Cardiac muscle cell (in vitro differentiated cells and primary cell): Measurements from ENCODE around the gene NFE2L2. TPM values are rescaled to one million over a fixed set of nuclear protein-coding genes. Genes with fewer than 3 reads are reported as not detected.

ENCODE experiments used
- DNase-seq, 2 donors: peaks; one replicate each; pipeline versions ENCODE4 v3.0.0 to v3.0.0-alpha.2; 2010 to 2017; ENCODE audit warnings: low read depth in 1 of 2, low spot score in 1 of 2
- H3K27ac ChIP-seq: fragments of 200-600 bp; sonication (generic); 2 replicates; pipeline ENCODE4 v1.5.1; 2016
- H3K27me3 ChIP-seq: fragments of 200-600 bp; sonication (generic); 2 replicates; pipeline ENCODE4 v1.6.0; 2016; ENCODE audit warnings: control low read depth
- H3K36me3 ChIP-seq: fragments of 200-600 bp; sonication (generic); 2 replicates; pipeline ENCODE4 v1.5.1; 2016; ENCODE audit warnings: control low read depth
- H3K4me1 ChIP-seq: fragments of 200-600 bp; sonication (generic); 2 replicates; pipeline ENCODE4 v1.8.1; 2017; ENCODE audit warnings: low read depth, mild to moderate bottlenecking, mixed run types
- H3K4me3 ChIP-seq: fragments of 200-600 bp; sonication (generic); 2 replicates; pipeline ENCODE4 v1.5.1; 2016; ENCODE audit warnings: mild to moderate bottlenecking
- H3K9me3 ChIP-seq: fragments of 200-600 bp; sonication (generic); 2 replicates; pipeline ENCODE4 v1.5.1; 2017; ENCODE audit warnings: low read depth, mild to moderate bottlenecking, control low read depth
- CTCF ChIP-seq: IDR thresholded peaks from 2 replicates; pipeline ENCODE4 v1.5.1; 2012; ENCODE audit warnings: low read depth, mild to moderate bottlenecking, low read length
- polyA plus RNA-seq: library from polyadenylated mRNA; unstranded; fragments of >200 nt; fragmentation: Nextera tagmentation; extraction: Ambion mirVana; gene quantifications from 2 replicates; pipeline ENCODE4 v1.2.1, GENCODE V29; 2016
- total RNA-seq: library from RNA; depleted of rRNA; stranded (reverse); fragments of >200 nt; gene quantifications from 2 replicates; pipeline ENCODE4 v1.2.3, GENCODE V29; 2016

The NFE2L2 gene
- total and polyA plus RNA-seq, 2 experiments from 2014 or later: 70.0 to 90.5 TPM

- H3K36me3 ChIP-seq: peaks cover 3% of the 10 kb centered on the region
- no peak overlapping the region for H3K27ac ChIP-seq
- H3K9me3 ChIP-seq: no peaks in the 10 kb centered on the region
- no peak overlapping the region for H3K4me3 ChIP-seq
- H3K27me3 ChIP-seq: no peaks in the 10 kb centered on the region
- no peak for TF ChIP-seq CTCF
- no peak for DNase-seq
- peaks cover 18% of the 10 kb centered on the region for H3K4me1 ChIP-seq
These were observed 25.5 kb downstream of the NFE2L2 start for GRCh38 chr2:177239053-177239452.

- H3K27me3 ChIP-seq: no peaks in the 10 kb centered on the region
- TF ChIP-seq CTCF: no peak
- no peak overlapping the region for H3K27ac ChIP-seq
- no peaks in the 10 kb centered on the region for H3K9me3 ChIP-seq
- DNase-seq: no peak
- no peak overlapping the region for H3K4me3 ChIP-seq
- H3K36me3 ChIP-seq: peaks cover 13% of the 10 kb centered on the region
- H3K4me1 ChIP-seq: peaks cover 18% of the 10 kb centered on the region
These were observed 26.6 kb downstream of the NFE2L2 start for GRCh38 chr2:177237932-177238331.

GRCh38 chr2:177235855-177236437 is 28.6 kb downstream of the NFE2L2 start:
- peak overlapping the region; percentile 56 for H3K27ac ChIP-seq
- peak in 1 of 2 donors; percentile 32 for DNase-seq

GRCh38 chr2:177234267-177234666 is 30.3 kb downstream of the NFE2L2 start:
- DNase-seq: no peak
- H3K4me3 ChIP-seq: no peak overlapping the region
- H3K9me3 ChIP-seq: no peaks in the 10 kb centered on the region
- H3K36me3 ChIP-seq: peaks cover 42% of the 10 kb centered on the region
- no peaks in the 10 kb centered on the region for H3K27me3 ChIP-seq
- H3K4me1 ChIP-seq: peaks cover 13% of the 10 kb centered on the region
- no peak for TF ChIP-seq CTCF
- H3K27ac ChIP-seq: peak overlapping the region; percentile 37

More at GRCh38 chr2:177235855-177236437, 28.6 kb downstream of the NFE2L2 start:
- Histone ChIP-seq H3K27me3 (no peaks in the 10 kb centered on the region), H3K36me3 (peaks cover 33% of the 10 kb centered on the region), H3K4me3 (no peak overlapping the region), H3K9me3 (no peaks in the 10 kb centered on the region), H3K4me1 (peaks cover 13% of the 10 kb centered on the region)
- TF ChIP-seq CTCF: no peak

- peaks cover 42% of the 10 kb centered on the region for H3K36me3 ChIP-seq
- no peaks in the 10 kb centered on the region for H3K27me3 ChIP-seq
- peaks cover 13% of the 10 kb centered on the region for H3K4me1 ChIP-seq
- TF ChIP-seq CTCF: no peak
- H3K9me3 ChIP-seq: no peaks in the 10 kb centered on the region
- DNase-seq: no peak
- H3K4me3 ChIP-seq: no peak overlapping the region
- H3K27ac ChIP-seq: peak overlapping the region; percentile 16
These were observed 32.3 kb downstream of the NFE2L2 start for GRCh38 chr2:177232098-177232704.
